Measurements from ENCODE around the gene DUSP15. TPM values are rescaled to one million over a fixed set of nuclear protein-coding genes. Genes with fewer than 3 reads are reported as not detected.

Gene DUSP15
- total and polyA plus RNA-seq, 7 donors, result 0.60 to 2.6 (median 1.7) TPM; not detected in 2

GRCh38 chr20:31859266-31859997, 10.9 kb downstream of the DUSP15 start:
- intact Hi-C loops (cut with DNase I), result no loop called here
- H3K9me3 ChIP-seq, result no peaks in the 10 kb centered on the region
- TF ChIP-seq EP300 (IDR thresholded peaks at IDR 0.05), result no peak
- TF ChIP-seq POLR2A (IDR thresholded peaks at IDR 0.05), result no peak
- TF ChIP-seq POLR2AphosphoS5 (IDR thresholded peaks at IDR 0.05), result no peak
- TF ChIP-seq CTCF (IDR thresholded peaks at IDR 0.05), result no peak
- no peak overlapping the region for H3K4me3 ChIP-seq
- H3K27me3 ChIP-seq, result peaks cover 8 to 72% (median 39%) of the 10 kb centered on the region in 3 donors
- H3K36me3 ChIP-seq, result no peaks in the 10 kb centered on the region
- DNase-seq, result no peak
- WGBS, 2 donors, result 87 to 95% methylated on average over 5 of the region's 5 CpGs
- H3K4me1 ChIP-seq, result peaks cover 0 to 20% (median 17%) of the 10 kb centered on the region in 4 donors
- no peak overlapping the region for H3K27ac ChIP-seq

GRCh38 chr20:31858760-31859083, 11.6 kb downstream of the DUSP15 start:
- no peak for DNase-seq
- H3K4me1 ChIP-seq, result peaks cover 0 to 20% (median 17%) of the 10 kb centered on the region in 4 donors
- H3K9me3 ChIP-seq, result no peaks in the 10 kb centered on the region
- no peak overlapping the region for H3K27ac ChIP-seq
- no peak for TF ChIP-seq CTCF (IDR thresholded peaks at IDR 0.05)
- TF ChIP-seq POLR2A (IDR thresholded peaks at IDR 0.05), result no peak
- no peak for TF ChIP-seq EP300 (IDR thresholded peaks at IDR 0.05)
- no peak for TF ChIP-seq POLR2AphosphoS5 (IDR thresholded peaks at IDR 0.05)
- peaks cover 8 to 74% (median 39%) of the 10 kb centered on the region in 3 donors for H3K27me3 ChIP-seq
- 33 to 39% methylated on average over 3 of the region's 3 CpGs for WGBS, 2 donors
- no peak overlapping the region for H3K4me3 ChIP-seq
- H3K36me3 ChIP-seq, result no peaks in the 10 kb centered on the region
- intact Hi-C loops (cut with DNase I), result no loop called here

- no peak overlapping the region for H3K4me3 ChIP-seq
- TF ChIP-seq EP300 (IDR thresholded peaks at IDR 0.05) (no peak), POLR2AphosphoS5 (IDR thresholded peaks at IDR 0.05) (no peak), POLR2A (IDR thresholded peaks at IDR 0.05) (no peak), CTCF (IDR thresholded peaks at IDR 0.05) (no peak)
- H3K4me1 ChIP-seq, result peaks cover 0 to 20% (median 17%) of the 10 kb centered on the region in 4 donors
- 68% methylated on average over 15 of the region's 15 CpGs for WGBS, 2 donors
- no peak for DNase-seq
- H3K27me3 ChIP-seq, result peaks cover 8 to 79% (median 39%) of the 10 kb centered on the region in 3 donors
- H3K9me3 ChIP-seq, result no peaks in the 10 kb centered on the region
- intact Hi-C loops (cut with DNase I), result no loop called here
- no peaks in the 10 kb centered on the region for H3K36me3 ChIP-seq
- H3K27ac ChIP-seq, result no peak overlapping the region
Measured at GRCh38 chr20:31857861-31858759, 12.2 kb downstream of the DUSP15 start.

- Histone ChIP-seq H3K9me3 (no peaks in the 10 kb centered on the region), H3K27me3 (peaks cover 8 to 81% (median 36%) of the 10 kb centered on the region in 3 donors), H3K4me1 (peaks cover 0 to 23% (median 15%) of the 10 kb centered on the region in 4 donors), H3K27ac (no peak overlapping the region), H3K4me3 (no peak overlapping the region), H3K36me3 (no peaks in the 10 kb centered on the region)
- intact Hi-C loops (cut with DNase I), result no loop called here
- 68 to 69% methylated on average over 3 of the region's 3 CpGs for WGBS, 2 donors
- TF ChIP-seq POLR2A (IDR thresholded peaks at IDR 0.05) (no peak), CTCF (IDR thresholded peaks at IDR 0.05) (no peak)
- DNase-seq, result no peak
Measured at GRCh38 chr20:31856516-31856915, 13.8 kb downstream of the DUSP15 start.

Data from sigmoid colon (tissue), 7 donors.